Measurements from ENCODE around the gene SERPINA4.

DNA sequence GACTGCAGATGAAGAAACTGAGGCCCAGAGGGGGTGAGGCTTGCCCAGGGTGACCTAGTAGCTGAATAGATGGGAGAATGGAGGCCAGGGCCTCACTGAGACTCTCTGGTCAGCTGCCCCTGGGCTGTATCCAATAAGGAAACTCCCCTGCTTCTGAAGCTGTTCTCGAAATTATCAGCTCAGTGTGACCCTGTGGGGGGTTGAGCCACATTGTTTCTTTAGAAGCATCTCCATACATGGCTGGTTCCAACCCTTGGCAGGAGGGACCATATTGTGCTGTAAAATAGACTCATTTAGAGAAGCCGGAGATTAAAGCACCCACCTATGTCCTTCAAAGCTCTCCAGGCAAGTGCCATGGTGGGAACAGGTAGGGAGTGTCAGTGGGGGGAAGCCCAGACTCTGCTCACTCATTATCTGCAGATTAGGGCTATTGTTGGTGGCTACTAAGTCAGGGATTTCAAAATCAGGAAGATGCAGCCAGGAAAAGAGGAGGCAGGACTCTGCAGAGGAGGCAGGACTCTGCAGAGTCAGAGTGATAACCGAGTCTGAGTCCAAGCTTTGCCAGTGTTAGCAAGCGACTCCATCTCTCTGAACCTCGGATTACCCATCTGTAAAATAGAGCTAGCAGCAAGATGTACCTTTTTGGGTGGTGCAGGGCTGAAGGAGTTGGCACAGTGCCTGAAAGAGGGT is 23.5 kb downstream of the SERPINA4 start:
- TF ChIP-seq ZNF274 (IDR thresholded peaks at IDR 0.05; ENCODE audit: low read depth, low read length) (no peak), SUZ12 (IDR thresholded peaks at IDR 0.05; ENCODE audit: extremely low read depth, insufficient read depth, insufficient read length) (no peak)

Measured in NT2/D1 (cell line).